ENCODE data around the gene APAF1.
"Not testable (repeated sequence)": the region's sequence is repeated elsewhere in the genome, so short reads cannot be mapped to it uniquely, and the experiment has no call there.

APAF1 gene

GRCh38 chr12:98727196-98727595, 82.1 kb downstream of the APAF1 start:
- DNase-seq (ENCODE audit: low read depth, low spot score): no peak

DNA sequence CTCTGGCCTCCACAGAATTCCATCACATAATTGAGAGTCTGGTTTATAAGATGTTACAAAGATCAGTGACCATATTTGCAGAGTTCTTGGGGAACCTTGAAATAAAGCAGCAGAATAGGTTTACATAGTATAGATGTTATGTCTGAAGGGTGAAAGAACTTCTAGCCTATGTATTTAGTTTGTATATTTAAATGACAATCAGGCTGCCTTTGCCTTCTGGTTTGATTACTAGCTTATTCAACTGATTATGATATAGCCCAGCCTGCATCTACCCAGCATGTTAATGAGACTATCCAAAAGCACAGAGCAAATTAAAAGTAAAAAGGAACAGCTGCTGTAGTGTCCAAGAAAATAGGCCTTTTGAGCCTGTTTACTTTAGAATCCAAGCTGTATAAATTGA, 85.3 kb downstream of the APAF1 start:
- DNase-seq (ENCODE audit: low read depth, low spot score): no peak

GRCh38 chr12:98733667-98734350, 88.7 kb downstream of the APAF1 start:
- no peak for DNase-seq (ENCODE audit: low read depth, low spot score)

DNA sequence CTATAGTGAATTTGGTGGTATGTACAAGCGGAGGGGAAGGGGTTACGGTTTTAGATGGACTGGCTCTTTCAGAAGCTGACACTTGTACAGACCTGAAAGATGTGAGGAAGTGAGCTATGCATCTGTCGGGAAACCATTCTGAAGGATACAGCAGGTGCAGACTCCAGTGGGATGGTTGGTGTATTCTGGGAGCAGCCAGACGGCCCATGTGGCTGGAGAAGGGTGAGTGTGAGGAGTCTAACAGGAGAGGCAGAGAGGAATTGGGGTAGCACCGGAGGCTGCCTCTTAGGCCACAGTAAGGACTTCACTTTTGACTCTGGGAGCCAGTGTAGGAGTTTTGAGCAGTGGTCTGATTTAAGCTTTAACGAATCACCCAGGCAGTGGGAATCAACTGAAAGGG, 90.7 kb downstream of the APAF1 start:
- DNase-seq (ENCODE audit: low read depth, low spot score): no peak

- peak; percentile 37 for DNase-seq (ENCODE audit: low read depth, low spot score)
Observed at GRCh38 chr12:98736352-98737321, 91.5 kb downstream of the APAF1 start.

DNA sequence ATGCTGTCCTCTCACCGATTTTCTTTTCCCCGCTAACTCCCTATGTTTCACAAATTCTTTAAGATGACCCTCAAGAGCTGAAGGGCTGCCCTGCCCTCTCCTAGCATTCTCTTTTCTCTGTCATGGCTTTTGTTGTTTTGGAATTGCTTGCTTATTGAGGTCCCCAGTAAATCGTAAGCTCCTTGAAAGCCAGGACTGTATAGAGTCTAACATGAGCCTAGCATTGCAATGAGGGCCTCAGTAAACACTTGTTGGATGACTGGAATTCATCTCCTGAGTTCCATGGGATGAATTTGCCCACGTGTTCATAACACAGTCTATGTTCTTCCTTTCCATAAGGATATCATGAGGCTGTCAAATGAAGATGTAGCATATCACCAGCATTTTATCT, 92.2 kb downstream of the APAF1 start:
- DNase-seq (ENCODE audit: low read depth, low spot score): no peak

DNA sequence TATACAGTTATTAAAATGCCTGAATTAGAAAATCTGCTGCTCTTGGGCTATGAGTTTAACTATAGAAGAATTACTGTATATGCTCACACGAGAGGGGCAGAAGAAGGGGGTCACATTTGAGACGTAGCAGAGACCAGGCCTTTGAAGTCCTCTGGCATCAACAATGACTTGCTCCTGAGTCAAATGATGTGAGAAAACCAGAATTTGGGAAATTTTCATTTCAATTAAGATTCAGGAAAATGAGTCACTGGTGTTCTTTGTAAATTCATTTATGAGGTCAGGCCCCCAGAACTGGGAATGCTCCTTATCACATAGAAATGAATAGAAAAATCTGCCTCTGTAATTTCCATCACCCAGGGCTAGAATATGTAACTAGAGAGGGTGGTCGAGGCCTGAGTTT, 92.9 kb downstream of the APAF1 start:
- DNase-seq (ENCODE audit: low read depth, low spot score): no peak

- no peak for DNase-seq (ENCODE audit: low read depth, low spot score)
Observed at GRCh38 chr12:98738539-98738938, 93.4 kb downstream of the APAF1 start.

DNA sequence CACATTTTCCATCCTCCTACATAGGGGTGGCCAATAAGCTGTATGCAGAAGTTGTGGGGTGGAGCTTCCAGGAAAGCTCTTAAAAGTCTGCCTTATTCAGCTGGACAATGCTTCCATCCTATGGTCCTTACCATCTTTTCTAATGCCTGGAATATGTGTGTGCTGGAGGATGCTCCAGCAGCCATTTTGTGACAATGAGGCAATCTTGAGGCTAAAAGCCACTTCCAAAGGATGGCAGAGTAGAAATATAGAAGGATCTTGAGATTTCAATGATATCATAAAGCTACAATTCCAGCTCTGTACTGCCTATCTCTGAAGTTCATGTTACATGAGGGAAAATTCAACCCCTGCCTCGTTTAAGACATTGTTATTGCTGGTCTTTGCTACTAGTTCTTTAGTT, 95.7 kb downstream of the APAF1 start:
- DNase-seq (ENCODE audit: low read depth, low spot score): no peak

GRCh38 chr12:98741196-98741555, 96.1 kb downstream of the APAF1 start:
- no peak for DNase-seq (ENCODE audit: low read depth, low spot score)

DNA sequence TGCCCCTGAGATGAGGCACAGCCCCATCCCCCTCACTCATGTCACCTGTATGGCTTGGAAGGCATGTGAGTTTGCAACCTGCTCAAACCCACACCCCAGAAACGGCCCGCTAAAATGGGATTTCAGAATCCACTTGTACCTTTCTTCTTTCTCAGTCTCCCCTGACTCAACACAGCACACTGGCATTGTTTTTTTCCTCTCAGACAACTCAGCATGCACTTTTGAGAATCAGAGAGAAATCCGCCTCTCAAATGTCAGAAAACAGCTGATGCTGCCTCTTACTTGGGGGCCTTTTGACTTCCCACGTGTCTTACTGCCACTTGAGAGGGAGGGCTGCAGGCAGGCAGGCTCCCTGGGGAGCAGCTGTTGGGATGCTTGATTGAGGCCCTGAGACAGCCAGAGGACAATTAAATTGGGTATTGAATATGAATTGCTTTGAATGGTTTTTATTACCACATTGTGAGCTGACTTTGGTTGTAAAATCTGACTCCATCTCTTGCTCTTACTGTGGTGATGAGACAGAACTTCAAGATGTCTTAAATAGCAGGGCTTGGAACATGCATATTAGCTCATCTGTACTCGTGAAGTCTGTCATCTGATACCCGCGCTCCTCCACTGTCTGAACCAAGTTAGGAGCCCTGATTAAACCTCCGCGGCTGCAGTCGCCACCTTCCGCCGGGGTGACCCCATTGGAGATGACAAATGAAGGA, 96.6 kb downstream of the APAF1 start:
- no peak for DNase-seq (ENCODE audit: low read depth, low spot score)

GRCh38 chr12:98743362-98743953, 98.4 kb downstream of the APAF1 start:
- DNase-seq (ENCODE audit: low read depth, low spot score): peak; percentile 29

GRCh38 chr12:98744680-98745079, 99.6 kb downstream of the APAF1 start:
- no peak for DNase-seq (ENCODE audit: low read depth, low spot score)

- no peak for DNase-seq (ENCODE audit: low read depth, low spot score)
Observed at GRCh38 chr12:98745578-98746391, 100.7 kb downstream of the APAF1 start.

DNA sequence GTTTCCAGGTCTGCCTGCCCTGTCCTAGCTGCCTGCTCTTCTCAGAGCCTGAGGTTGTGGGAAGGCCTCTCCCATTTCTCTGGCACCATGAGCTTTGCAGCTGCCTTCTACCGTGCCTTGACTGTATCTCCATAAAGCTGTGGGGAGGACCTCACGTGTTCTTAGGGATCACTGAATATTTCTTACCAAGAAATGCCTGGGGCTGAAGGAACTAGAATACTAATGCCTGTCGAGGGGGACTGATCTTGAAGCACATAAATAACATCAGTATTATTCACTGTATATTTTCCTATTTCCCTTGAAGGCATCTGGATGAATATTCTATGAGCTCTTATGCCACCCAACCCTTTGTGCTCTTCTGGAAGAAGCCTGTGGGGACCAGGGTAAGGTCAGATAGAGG, 103.4 kb downstream of the APAF1 start:
- no peak for DNase-seq (ENCODE audit: low read depth, low spot score)

DNA sequence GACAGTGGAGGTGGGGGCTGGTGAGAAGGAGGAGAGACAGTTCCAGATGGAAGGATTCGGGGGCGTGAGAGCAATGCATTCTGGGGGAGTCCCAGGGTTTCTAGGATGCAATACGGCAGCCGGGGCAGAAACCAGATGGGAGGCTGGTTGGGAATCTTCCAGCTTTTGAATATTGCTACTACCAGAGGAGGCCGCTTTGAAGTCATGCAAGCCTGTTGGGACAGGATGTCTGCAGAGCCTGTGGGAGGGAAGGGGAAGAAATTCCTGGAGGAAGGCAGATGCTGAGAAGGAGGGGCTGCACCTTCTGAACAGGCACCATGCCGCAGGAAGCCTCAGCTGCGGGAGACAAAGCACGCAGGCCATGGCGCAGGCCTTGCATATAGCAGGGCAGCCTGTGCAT, 105.4 kb downstream of the APAF1 start:
- DNase-seq (ENCODE audit: low read depth, low spot score): peak; percentile 60

GRCh38 chr12:98751580-98752115, 106.6 kb downstream of the APAF1 start:
- DNase-seq (ENCODE audit: low read depth, low spot score): no peak

GRCh38 chr12:98752726-98753125, 107.6 kb downstream of the APAF1 start:
- peak; percentile 62 for DNase-seq (ENCODE audit: low read depth, low spot score)

DNA sequence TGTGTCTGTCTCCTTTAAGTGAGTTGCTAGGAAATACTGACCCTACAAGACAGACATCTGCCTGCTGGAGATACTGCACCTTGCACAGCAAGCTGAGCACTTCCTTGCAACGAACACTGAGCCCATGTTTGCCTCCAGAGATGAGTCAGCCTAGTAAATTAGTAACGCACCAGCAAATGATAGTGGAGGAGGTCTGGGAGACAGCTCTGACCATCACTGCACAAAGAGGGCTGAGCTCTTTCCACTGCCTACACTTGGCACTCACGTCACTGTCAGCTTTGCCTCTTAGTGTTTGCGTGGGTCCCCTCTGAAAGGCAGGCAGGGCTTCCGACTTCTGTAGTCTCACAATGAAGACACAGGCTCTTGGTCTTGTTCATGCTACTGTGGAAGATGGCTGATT, 109.0 kb downstream of the APAF1 start:
- DNase-seq (ENCODE audit: low read depth, low spot score): no peak

- DNase-seq (ENCODE audit: low read depth, low spot score): not testable (repeated sequence)
Observed at GRCh38 chr12:98755855-98756254, 110.8 kb downstream of the APAF1 start.

- DNase-seq (ENCODE audit: low read depth, low spot score): no peak
Observed at GRCh38 chr12:98757455-98757854, 112.4 kb downstream of the APAF1 start.

Measured in smooth muscle cell of the brain vasculature (primary cell).